GM19468 (cell line): Measurements from ENCODE around the gene HDAC5.
"Not testable (repeated sequence)": the region's sequence is repeated elsewhere in the genome, so short reads cannot be mapped to it uniquely, and the experiment has no call there.

Source experiments
- ATAC-seq: cut with Tn5 transposase; IDR thresholded peaks from one replicate; pipeline ENCODE4 v1.9.1; 2021; ENCODE audit warnings: mild to moderate bottlenecking, moderate library complexity, moderate number of reproducible peaks; ENCODE audit not compliant: unreplicated experiment; ENCODE audit errors: extremely low read depth

HDAC5 gene

DNA sequence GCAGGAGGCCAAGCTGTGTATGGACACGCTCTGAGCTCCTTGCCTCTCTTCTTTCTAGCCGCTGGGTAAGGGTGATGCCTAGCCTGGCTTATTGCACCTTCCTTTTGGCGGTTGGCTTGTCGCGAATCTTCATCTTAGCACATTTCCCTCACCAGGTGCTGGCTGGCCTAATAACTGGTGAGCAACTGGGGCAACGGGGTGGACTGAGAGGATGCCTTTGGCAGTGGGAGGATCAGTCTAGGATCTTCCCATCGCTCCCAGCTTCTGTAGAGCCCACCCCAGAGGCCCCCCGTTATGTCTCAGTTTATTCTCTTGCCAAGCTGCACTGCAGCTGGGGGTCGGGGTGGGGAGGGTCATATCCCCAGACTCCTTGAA is 48.5 kb downstream of the HDAC5 start:
- no peak for ATAC-seq

DNA sequence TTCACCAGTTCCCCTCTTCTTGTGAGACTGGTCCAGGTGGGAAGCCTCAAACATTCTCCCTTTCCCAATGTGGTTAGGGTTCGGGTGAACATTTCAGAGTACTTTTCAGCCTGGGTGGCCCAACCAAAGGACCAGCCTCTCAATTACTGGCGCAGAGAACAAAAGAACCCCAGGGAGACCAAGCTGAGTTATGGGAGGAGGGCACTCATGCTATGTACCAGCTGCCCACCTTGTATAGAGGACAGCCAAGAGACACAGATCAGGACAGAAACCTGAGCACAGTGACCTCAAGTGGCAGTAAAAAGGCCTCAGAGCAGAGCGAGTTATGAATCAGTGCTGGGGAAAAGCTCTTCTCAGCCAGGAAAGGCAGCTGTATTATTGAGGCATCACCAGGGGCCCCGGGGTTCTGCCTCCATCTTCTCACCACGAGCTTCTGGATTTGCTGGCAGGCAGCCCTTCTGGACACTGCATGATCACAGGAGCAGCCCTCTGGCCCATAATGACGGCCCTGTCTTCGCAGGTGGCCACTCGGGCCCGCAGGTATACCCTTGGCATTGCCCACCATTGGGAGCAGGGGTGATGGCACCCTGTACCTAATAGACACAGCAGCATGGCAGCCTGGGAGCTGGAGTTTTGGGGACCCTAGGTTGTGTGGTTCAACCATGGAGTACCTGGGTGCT is 49.1 kb downstream of the HDAC5 start:
- no peak for ATAC-seq

DNA sequence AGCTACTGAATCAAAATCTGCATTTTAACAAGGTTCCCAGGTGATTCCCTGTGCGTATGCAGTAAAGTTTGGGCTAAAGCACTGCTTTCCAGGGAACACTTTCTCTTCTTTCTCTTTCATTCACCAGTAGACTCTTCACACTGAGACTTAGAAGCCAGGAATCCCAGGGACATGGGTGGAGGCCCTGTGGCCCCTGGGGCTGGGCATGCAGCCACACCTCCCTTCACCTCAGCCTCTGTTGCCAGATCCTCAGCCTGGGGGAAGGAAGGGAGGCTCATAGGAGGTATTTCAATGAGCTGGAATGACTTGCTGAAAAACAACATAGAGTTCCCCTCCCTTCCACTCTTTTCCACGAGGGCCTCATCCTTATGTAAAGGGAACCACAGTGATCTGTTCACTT is 51.7 kb downstream of the HDAC5 start:
- no peak for ATAC-seq

DNA sequence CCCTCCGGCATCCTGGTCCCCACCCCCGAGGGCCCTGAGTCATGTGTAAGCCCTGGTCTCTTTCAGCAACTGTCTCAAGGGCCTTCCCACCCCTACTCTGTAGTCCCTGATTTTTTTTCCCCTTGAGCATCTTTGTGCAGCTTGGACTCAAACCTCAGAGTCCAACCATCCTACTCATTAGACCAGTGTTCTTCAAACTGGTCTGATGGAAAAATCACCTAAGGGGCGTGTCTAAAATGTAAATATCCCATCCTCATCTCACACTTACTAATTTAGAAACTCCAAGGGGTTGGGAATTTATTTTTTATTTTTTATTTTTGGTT is 52.3 kb downstream of the HDAC5 start:
- ATAC-seq, result no peak

GRCh38 chr17:44070455-44071197 is 52.8 kb downstream of the HDAC5 start, which contains the start of gene G6PC3:
Gene G6PC3, plus strand, starts transcription at chr17:44070735. Its CDS starts 231 bp downstream, at chr17:44070966.
- ATAC-seq, result peak; percentile 36

GRCh38 chr17:44069974-44070454 is 53.4 kb downstream of the HDAC5 start:
- no peak for ATAC-seq

DNA sequence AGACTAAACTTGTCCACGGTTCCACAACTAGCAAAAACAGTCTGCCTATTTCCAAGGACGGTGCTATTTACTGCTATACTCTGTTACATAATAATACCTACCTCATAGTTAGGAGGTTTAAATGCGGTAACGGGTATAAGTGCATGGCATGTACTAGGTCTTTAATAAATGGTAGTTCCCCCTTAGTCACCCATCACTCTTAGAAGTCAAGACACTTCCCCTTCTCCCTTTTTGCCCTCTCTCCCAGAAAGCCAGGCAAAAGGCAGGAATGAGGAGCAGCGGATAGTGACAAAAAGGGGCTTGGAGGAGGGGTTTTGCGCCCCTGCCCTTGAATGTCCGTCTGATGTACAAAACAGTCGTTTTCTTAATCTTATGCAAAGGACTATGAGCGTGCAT is 55.9 kb downstream of the HDAC5 start:
- no peak for ATAC-seq

DNA sequence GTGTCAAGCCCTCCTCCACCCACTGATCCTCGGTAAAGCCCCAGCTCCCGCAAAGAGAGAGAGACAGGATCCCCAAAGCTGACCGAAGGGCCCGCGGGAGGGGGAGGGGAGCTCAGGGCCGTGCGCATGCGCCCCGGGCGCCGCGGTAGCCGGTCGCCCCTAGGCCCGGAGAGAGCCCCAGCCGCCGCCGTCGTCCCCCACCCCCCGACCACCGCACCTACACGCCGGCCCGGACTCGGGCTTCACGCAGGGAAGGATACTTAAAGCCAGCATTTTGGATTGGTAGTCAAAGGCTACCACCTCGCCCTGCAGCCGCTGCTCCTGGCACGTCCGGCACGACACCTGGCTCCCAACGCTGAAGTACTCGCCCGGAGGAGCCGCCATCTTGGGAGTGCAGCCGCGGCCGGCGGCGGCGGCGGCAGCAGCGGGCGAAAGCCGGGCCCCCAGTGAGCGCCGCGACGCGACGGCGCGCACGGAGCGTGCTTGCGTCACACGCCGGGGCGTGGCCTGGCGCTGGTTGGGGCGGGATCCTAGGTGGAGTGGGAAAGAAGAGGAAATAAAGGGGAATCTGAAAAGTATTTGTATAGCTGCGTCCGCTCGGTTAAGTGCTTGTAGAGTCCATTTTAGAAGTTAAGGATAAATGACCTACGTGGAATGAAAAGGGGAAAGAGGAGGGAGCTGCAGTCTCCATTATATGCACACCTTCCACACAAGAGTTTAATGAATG is 57.1 kb downstream of the HDAC5 start, which contains the start of gene LSM12:
Gene LSM12, minus strand, starts transcription at position 468 of the 727 bp plus-strand sequence. Its CDS starts 84 bp downstream, at position 384.
- peak; percentile 43 for ATAC-seq

DNA sequence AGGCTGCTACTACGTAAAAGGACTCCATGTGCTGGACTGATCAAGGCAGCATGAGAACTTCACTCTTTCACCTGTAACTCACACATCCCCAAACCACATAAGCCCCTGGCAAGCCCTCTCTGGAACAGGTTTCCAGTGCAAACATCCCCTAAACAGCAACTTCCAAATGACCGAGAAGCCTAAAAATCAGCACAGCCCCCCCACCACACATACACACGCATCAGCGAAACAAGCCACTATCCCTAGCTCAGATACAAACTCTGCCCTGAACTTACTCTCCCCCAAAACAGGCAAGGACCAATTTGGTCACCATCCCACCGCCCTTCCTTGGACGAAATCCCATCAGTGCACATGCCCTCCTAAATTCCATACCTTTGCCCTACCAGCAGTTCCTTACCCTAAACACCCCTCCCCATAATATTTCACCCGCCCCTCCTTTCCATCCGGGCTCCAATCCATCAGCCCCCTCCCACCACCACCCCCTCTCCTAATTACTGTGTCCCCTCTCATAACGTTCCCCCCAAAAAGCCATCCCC is 57.7 kb downstream of the HDAC5 start:
- no peak for ATAC-seq

DNA sequence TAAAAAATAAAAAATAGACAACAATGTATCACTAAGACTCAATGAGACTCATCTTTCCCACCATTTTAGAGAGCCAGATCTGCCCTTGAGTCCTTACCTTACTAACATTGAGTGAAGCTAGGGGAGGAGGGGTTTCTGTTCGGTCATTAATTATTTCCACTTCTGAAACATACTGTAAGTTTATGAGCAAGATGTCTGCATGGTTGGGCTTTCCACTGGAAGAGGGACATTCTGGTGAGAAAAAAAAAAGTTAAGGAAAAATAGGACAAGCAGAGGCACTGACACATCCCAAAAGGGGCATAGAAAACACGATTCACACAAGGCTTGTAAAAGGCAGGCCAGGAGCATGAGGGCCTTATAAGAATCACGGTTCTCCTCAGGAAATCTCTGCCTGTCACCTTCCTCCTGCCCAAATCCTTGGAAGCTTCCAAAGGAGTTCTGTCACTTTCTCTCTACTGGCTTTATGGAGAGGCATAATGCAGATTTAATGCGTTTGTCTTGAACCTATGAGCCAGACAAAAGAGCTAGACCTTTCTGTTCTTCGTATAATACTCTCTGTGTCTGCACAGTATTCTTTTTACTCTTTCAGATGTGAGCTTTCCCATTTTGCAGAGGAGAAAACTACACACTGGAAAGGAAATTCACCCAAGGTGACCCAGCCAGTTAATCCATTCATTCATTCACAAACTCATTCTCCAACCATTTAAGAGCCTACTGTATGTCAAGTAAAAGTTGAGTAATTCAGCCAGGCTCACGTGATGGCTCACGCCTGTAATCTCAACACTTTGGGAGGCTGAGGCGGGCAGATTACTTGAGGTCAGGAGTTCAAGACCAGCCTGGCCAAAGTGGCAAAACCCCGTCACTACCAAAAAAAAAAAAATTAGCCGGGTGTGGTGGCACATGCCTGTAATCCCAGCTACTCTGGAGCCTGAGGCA is 59.5 kb downstream of the HDAC5 start:
- ATAC-seq, result no peak

DNA sequence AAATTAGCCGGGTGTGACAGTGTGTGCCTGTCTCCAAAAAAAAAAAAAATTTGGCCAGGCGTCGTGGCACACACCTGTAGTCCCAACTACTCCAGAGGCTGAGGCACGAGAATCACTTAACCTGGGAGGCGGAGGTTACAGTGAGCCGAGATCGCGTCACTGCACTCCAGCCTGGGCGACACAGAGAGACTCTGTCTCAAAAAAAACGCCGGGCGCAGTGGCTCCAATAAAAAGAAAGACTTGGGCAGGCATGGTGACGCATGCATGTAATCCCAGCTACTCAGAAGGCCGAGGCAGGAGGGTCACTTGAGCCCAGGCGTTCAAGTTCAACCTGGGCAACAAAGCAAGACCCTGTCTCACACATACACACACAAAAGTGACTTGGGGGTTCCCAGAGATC is 60.6 kb downstream of the HDAC5 start:
- ATAC-seq, result no peak

DNA sequence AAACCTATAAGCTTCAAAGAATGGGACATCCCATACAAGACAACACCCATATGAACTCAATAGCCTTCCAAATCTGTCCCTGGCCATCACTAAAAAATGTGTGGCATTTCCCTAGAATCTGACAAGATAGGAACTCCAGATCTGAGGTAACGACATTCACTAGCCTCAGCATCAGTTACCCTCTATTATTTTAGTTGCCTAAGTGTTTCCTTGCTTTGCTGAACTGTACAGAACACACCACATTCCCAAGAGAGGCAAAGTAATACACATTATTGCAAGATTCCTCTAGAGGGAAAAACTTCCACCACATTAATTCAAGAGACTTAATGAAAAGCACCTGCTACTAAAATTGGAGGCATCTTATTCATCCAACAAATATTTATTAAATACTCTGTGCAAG is 62.0 kb downstream of the HDAC5 start:
- ATAC-seq, result no peak

- no peak for ATAC-seq
Measured at GRCh38 chr17:44059101-44059892, 64.1 kb downstream of the HDAC5 start.

DNA sequence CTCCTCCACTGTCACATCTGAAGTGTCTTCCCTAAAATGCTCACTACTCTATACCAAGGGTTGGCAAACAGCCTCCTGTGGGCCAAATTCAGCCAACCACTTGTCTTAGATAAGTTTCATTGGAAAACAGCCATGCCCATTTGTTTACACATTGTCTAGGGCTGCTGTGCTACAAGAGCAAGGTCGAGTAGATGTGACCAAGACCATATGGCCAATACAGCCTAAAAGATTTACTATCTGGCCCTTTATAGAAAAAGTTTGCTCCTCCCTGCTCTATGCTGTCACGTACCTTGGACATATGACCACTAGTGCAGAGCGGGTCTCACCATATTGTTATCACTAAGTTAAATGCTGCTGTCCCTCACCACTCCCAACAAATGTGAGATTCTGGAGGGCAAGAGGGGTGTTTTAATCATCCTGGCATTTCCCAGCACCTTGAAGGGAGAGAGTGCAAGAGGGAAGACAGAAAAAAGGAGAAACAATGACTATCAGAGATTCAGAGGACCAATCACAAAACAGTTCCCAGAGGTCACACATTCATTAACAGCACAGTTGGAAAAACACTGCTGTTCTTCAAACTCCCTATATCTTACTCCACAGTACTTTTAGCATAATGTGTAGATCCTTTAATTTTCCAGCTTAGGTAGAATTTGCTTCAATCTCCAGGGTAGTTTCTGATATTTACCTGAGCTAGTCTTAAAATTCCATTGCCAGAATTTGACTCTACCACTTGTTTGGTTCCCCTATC is 70.1 kb downstream of the HDAC5 start:
- ATAC-seq, result no peak

GRCh38 chr17:44049294-44050060 is 74.0 kb downstream of the HDAC5 start:
- ATAC-seq, result no peak

DNA sequence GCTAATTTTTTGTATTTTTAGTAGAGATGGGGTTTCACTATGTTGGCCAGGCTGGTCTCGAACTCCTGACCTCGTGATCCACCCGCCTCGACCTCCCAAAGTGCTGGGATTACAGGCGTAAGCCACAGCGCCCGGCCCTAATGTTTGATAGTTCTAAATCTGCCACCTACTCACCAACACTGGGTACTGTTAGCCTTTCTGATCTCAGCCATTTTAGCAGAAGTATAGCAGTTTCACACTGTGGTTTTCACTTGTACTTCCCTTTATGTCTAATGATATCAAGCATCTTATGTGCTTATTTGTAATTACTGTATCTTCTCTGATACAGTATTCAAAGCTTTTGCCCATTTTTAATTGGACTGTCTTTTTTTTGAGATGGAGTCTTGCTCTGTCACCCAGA is 76.5 kb downstream of the HDAC5 start:
- not testable (repeated sequence) for ATAC-seq

DNA sequence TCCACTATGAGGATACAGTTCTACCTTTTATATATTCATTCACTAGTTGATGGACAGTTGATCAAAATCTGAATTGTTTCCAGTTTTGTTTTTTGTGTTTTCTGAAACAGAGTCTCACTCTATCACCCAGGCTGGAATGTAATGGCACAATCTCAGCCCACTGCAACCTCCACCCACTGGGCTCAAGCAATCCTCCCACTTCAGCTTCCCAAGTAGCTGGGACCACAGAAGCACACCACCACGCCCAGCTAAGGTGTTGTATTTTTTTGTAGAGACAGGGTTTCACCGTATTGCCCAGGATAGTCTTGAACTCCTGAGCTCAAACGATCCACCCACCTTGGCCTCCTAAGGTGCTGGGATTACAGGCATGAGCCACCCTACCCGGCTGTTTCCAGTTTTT is 78.0 kb downstream of the HDAC5 start:
- ATAC-seq, result no peak

- ATAC-seq, result no peak
Measured at GRCh38 chr17:44044071-44044470, 79.4 kb downstream of the HDAC5 start.
